Dendritic cell treated with granulocyte-macrophage colony-stimulating factor and Interleukin-4, amounts not matched to agents 40 ng/mL and 50 ng/mL, for 4 days (primary cell): Measurements from ENCODE around the gene ABCG5.

Experiments used
- H3K27ac Mint-ChIP-seq: one replicate; pipeline ENCODE4 v1.8.0; 2022; ENCODE audit warnings: mild to moderate bottlenecking, mixed read lengths
- H3K27me3 Mint-ChIP-seq: one replicate; pipeline ENCODE4 v1.8.0; 2022; ENCODE audit warnings: mild to moderate bottlenecking, mixed read lengths
- H3K36me3 Mint-ChIP-seq: one replicate; pipeline ENCODE4 v1.8.0; 2022; ENCODE audit warnings: low read depth, mixed read lengths
- H3K4me1 Mint-ChIP-seq: one replicate; pipeline ENCODE4 v1.8.0; 2022; ENCODE audit warnings: low read depth, mixed read lengths
- H3K4me3 Mint-ChIP-seq: one replicate; pipeline ENCODE4 v1.8.0; 2022; ENCODE audit warnings: mild to moderate bottlenecking, moderate library complexity, mixed read lengths
- H3K9me3 Mint-ChIP-seq: one replicate; pipeline ENCODE4 v1.8.0; 2022; ENCODE audit warnings: mixed read lengths
- intact Hi-C: fragments of 100-400 bp; cut with micrococcal nuclease; formaldehyde crosslinking; loops from one replicate; pipeline ENCODE4 v1.15.0; 2022

ABCG5 gene

DNA sequence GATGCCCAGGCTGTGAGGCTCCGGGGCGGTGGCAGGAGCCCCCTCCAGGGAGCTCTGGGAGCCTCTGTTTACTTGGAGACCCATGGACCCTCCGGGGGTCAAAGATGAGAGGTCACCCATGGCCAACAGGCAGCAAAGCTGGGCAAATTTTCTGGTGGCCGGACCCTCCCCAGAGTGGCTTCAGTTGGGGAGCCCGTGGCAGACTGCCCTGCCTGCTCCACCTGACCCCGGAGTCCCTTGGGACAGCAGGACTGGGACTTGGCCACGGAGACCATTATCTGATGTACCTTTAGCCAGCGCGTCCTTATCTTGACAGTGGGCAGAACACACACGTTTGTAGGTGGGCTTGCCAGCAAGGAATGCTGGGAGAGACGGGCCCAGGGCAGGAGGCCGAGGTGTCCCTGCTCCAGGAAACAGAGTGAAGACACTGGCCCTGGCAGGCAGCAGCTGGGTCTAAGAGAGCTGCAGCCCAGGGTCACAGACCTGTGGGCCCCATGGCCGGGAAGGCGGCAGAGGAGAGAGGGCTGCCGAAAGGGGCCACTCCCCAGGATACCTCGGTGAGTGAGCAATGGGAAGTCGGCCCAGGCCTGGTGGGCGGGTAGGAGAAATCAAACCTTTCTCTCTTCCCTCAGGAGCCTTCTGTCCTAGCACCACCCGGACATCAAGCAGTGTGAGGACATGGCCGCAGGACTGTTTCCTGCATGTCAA lies at the start of gene ABCG5, which contains the start of gene ABCG8:
Gene ABCG5 (minus strand): TSS at position 280 of the 708 bp plus-strand sequence. CDS start 160 bp downstream, at position 120.
Gene ABCG8 (plus strand): TSS at position 412 of the 708 bp plus-strand sequence. CDS start 83 bp downstream, at position 495.
- no peak within 1 kb of the TSS for H3K4me3 Mint-ChIP-seq
- intact Hi-C loops = no loop called here
- H3K9me3 Mint-ChIP-seq = no peaks in the 10 kb centered on the region
- H3K4me1 Mint-ChIP-seq = no peaks in the 10 kb centered on the region
- no peaks in the 10 kb centered on the region for H3K36me3 Mint-ChIP-seq
- H3K27ac Mint-ChIP-seq = no peak within 1 kb of the TSS
- H3K27me3 Mint-ChIP-seq = peaks cover 7% of the 10 kb centered on the region

DNA sequence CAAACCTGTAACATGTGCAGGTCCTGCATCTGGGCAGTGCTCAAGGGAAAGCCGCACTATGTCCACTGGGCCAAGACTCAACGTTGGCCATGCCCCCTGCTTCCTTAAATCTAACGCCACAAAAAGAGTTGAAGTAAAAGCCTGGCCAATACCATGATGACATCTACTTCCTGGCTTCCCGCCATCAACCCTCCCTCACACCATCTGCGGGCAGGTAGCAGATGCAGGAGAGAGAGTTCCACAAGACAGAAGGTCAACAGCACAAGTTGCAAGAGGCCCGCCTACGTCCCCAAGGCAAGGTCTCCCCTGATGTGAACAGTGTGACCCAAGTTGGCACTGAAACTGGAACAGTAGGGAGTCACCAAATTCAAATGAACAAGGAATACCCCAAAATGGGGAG lies 48.5 kb upstream of the ABCG5 start:
- no peaks in the 10 kb centered on the region for H3K27me3 Mint-ChIP-seq
- no peaks in the 10 kb centered on the region for H3K9me3 Mint-ChIP-seq
- H3K27ac Mint-ChIP-seq = no peak overlapping the region
- peaks cover 68% of the 10 kb centered on the region for H3K36me3 Mint-ChIP-seq
- intact Hi-C loops = no loop called here
- H3K4me3 Mint-ChIP-seq = no peak overlapping the region
- no peaks in the 10 kb centered on the region for H3K4me1 Mint-ChIP-seq

DNA sequence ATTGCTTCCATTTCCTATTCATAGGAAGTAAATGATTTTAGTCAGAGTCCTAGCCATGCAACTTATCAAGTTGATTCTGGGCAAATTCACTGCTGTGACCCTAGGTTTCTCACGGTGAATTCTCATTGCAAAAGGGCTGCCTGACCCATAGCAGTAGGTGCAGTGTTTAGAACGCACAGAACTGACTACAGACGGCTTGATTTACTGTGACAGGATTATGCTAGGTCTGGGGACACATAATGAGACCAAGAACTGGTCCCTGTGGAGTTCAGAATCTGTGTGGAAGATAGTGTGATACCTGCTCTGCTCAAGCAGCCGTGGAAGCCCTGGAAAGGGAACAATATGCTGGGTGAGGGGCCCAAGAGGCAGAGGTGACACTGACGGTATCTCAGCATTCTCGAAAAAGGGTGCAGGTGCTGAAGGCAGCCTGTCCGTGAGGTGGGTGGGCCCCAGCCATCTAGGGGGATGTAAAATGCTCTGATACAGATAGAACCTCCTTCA lies 46.5 kb upstream of the ABCG5 start:
- intact Hi-C loops = no loop called here
- Mint-ChIP-seq H3K9me3 (no peaks in the 10 kb centered on the region), H3K4me1 (no peaks in the 10 kb centered on the region), H3K27me3 (peaks cover 2% of the 10 kb centered on the region), H3K27ac (no peak overlapping the region), H3K36me3 (peaks cover 48% of the 10 kb centered on the region), H3K4me3 (no peak overlapping the region)

DNA sequence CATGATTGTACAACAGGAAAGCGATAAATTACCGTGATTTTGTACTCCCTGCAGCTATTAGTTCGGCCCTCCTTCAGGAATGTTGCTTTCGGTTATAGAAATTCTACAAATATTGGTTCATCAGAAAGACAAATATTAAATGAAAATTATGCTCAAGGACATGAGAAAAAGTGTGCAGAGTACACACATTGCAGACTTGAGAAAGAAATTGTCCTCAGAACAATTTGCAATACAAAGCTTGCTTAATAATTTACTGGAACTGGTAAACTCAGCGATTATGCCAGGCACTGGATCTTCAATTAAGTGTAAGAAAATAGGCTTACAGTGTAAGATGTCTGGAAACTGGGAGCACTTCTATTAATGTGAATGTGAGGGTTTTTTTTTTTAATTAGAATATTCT lies 46.0 kb upstream of the ABCG5 start:
- H3K4me1 Mint-ChIP-seq = no peaks in the 10 kb centered on the region
- no peak overlapping the region for H3K4me3 Mint-ChIP-seq
- intact Hi-C loops = no loop called here
- peaks cover 43% of the 10 kb centered on the region for H3K36me3 Mint-ChIP-seq
- peaks cover 2% of the 10 kb centered on the region for H3K27me3 Mint-ChIP-seq
- H3K27ac Mint-ChIP-seq = no peak overlapping the region
- no peaks in the 10 kb centered on the region for H3K9me3 Mint-ChIP-seq

DNA sequence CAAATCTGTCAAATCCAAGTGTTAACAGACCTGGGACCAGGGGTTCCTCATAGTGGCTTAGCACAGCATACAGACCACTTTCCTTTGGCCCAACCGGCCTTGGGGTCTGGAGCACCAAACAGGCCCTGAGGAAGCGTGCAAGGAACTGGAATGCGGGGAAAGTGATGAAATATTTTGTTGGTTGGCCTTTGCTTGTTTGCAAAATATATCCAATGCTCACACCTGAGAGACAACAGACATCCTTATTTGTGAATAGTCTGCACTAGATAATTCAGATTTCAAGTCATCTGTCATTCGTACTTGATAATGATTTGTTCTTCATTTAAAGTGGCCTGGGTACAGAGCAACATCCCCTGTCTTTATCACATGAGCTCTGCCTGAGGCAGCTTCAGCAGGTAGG lies 43.7 kb upstream of the ABCG5 start:
- Mint-ChIP-seq H3K4me3 (no peak overlapping the region), H3K9me3 (no peaks in the 10 kb centered on the region), H3K36me3 (peaks cover 20% of the 10 kb centered on the region), H3K27ac (no peak overlapping the region), H3K4me1 (peaks cover 4% of the 10 kb centered on the region), H3K27me3 (peaks cover 5% of the 10 kb centered on the region)
- intact Hi-C loops = no loop called here

DNA sequence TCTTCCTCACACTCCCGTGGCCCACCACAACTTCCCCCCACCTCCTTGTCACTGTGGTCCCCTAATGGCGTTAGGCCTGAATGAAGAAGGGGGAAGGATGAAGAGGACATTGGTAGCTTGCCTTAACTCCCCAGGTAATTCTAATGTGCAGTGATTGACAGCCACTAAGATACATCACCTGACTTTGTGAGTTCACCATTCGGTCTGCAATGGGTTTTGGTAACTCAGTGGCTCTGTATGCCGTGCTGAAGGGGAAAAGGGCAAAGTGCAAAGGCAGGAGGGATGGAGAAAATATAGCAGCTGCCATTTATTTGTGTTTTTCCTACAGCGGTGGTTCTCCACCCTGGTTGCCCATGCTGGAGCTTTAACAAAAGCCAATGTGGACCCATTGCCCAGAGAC lies 42.3 kb upstream of the ABCG5 start:
- peaks cover 4% of the 10 kb centered on the region for H3K4me1 Mint-ChIP-seq
- H3K27ac Mint-ChIP-seq = no peak overlapping the region
- H3K9me3 Mint-ChIP-seq = no peaks in the 10 kb centered on the region
- peaks cover 9% of the 10 kb centered on the region for H3K36me3 Mint-ChIP-seq
- no peak overlapping the region for H3K4me3 Mint-ChIP-seq
- peaks cover 5% of the 10 kb centered on the region for H3K27me3 Mint-ChIP-seq
- intact Hi-C loops = no loop called here

DNA sequence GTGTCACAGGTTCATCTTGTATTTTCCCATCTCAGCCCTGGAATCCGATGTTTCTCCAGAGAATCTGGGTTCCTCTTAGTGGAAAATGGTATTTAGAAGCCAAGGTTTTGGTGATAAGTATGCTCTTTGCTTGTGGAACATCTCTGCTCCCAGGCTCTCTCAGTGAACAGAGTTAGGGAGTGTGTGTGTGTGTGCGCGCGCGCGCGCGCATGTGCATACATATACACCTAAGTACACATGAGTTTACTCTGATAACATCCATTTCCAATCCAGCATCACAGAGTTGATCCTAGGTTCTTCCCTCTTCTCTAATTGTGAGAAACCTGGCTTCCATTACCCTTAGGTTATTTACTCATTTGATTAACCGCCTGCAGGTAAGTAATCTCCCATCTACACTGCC lies 41.8 kb upstream of the ABCG5 start:
- H3K36me3 Mint-ChIP-seq = peaks cover 4% of the 10 kb centered on the region
- H3K27me3 Mint-ChIP-seq = peaks cover 5% of the 10 kb centered on the region
- peaks cover 4% of the 10 kb centered on the region for H3K4me1 Mint-ChIP-seq
- no peak overlapping the region for H3K4me3 Mint-ChIP-seq
- no peaks in the 10 kb centered on the region for H3K9me3 Mint-ChIP-seq
- H3K27ac Mint-ChIP-seq = no peak overlapping the region
- intact Hi-C loops = no loop called here

DNA sequence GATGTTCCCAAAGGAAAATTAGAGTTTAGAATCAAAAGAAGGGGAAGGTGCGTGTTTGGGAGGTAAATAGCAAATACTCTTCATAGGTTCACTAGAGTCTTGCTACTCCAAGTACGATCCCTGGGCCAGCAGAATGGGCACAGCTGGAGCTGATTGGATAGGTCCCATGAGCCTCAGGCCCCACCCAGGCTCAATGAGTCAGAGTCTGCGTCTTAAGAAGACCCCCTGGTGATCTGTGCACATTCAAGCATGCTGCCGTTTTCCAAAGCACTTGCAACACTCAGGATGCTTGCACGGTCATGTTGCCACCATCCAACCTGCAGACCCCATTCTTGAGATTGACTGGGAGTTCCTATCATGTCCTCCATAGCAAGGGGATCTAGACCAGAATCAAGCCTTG lies 40.6 kb upstream of the ABCG5 start:
- H3K9me3 Mint-ChIP-seq = no peaks in the 10 kb centered on the region
- no peak overlapping the region for H3K27ac Mint-ChIP-seq
- peaks cover 4% of the 10 kb centered on the region for H3K4me1 Mint-ChIP-seq
- no peaks in the 10 kb centered on the region for H3K36me3 Mint-ChIP-seq
- intact Hi-C loops = no loop called here
- H3K4me3 Mint-ChIP-seq = no peak overlapping the region
- H3K27me3 Mint-ChIP-seq = peaks cover 5% of the 10 kb centered on the region

DNA sequence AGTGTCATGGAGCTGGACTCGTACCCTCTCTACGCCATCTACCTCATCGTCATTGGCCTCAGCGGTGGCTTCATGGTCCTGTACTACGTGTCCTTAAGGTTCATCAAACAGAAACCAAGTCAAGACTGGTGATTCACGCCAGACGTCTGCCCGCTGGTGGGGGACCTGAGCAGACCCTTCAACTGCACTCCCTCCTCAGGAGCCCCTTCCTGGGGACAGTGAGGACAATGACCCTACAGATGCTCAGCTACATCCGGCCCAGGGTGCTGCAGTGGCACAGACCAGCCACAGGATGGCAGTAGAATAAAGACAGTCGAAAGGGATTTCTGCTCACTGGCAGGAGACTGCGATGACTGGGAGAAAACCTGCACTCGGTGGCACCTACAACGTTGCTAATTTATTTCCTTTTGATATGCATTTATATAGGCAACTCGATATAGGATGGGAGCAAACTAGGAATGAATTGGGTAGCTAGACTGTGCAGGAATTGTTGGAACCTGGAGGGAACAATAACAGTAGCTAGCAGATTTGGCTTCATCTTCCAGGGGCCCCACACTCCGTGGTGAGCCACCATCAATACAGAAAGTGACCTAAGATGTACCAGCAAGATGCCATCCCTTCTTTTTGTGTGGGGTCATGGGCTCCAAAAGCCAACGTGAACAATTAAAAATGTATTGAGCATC lies 39.3 kb upstream of the ABCG5 start:
- intact Hi-C loops = no loop called here
- Mint-ChIP-seq H3K4me1 (peaks cover 4% of the 10 kb centered on the region), H3K9me3 (no peaks in the 10 kb centered on the region), H3K27me3 (peaks cover 7% of the 10 kb centered on the region), H3K36me3 (no peaks in the 10 kb centered on the region), H3K4me3 (no peak overlapping the region), H3K27ac (no peak overlapping the region)

DNA sequence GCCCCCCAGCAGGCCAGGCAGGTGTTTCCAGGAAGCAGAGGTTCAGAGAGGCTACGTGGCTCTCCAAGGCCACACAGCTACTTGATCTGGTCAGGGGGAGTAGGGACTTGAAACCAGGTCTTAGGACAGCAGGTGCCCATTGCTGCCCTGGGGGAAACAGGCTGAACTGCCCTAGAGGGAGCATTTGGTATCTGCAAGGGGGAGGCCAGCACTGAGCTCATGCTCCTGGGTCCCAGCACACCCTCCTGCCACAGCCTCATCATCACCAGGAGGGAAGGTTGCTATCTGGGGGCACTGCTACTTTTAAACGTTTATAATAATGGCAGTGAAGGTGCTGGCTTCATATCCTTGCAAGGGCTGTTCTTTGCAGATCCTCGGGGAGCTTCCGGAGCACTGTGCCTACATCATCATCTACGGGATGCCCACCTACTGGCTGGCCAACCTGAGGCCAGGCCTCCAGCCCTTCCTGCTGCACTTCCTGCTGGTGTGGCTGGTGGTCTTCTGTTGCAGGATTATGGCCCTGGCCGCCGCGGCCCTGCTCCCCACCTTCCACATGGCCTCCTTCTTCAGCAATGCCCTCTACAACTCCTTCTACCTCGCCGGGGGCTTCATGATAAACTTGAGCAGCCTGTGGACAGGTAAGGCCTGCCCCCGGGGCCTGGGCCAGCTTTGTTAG lies 36.3 kb upstream of the ABCG5 start:
- Mint-ChIP-seq H3K4me1 (peaks cover 4% of the 10 kb centered on the region), H3K36me3 (no peaks in the 10 kb centered on the region), H3K27me3 (peaks cover 12% of the 10 kb centered on the region), H3K27ac (no peak overlapping the region), H3K4me3 (no peak overlapping the region), H3K9me3 (no peaks in the 10 kb centered on the region)
- intact Hi-C loops = no loop called here

DNA sequence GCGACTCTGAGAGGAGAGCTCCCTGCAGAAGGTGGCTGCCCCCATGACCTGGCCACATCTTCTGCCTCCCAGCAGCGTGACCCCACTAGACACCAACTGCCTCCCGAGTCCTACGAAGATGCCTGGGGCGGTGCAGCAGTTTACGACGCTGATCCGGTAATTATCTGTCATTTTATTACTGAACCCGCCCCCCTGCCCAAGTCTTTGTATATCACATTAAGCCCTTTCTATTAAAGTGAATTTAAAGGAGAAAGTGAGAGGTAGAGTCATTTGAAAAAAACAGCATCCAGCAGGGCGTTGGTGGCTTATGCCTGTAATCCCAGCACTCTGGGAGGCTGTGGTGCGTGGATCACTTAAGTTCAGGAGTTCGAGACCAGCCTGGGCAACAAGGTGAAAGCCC lies 33.5 kb upstream of the ABCG5 start:
- Mint-ChIP-seq H3K4me1 (no peaks in the 10 kb centered on the region), H3K27me3 (peaks cover 27% of the 10 kb centered on the region), H3K27ac (no peak overlapping the region), H3K4me3 (no peak overlapping the region), H3K36me3 (no peaks in the 10 kb centered on the region), H3K9me3 (no peaks in the 10 kb centered on the region)
- intact Hi-C loops = no loop called here

DNA sequence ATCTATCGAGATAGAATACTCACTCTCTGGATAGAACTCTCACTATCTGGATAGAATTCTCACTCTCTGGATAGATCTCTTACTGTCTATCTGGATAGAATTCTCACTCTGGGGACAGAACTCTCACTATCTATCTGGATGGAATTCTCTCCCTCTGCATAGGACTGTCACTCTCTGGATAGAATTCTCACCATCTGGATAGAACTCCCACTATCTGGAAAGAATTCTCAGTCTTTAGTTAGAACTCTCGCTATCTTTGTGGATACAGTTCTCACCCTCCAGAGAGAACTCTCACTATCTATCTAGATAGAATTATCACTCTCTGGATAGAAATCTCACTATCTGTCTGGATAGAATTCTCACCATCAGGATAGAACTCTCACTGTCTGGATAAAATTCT lies 16.7 kb upstream of the ABCG5 start:
- Mint-ChIP-seq H3K4me1 (no peaks in the 10 kb centered on the region), H3K27ac (no peak overlapping the region), H3K36me3 (no peaks in the 10 kb centered on the region), H3K4me3 (no peak overlapping the region), H3K27me3 (peaks cover 23% of the 10 kb centered on the region), H3K9me3 (peaks cover 6% of the 10 kb centered on the region)
- intact Hi-C loops = no loop called here

DNA sequence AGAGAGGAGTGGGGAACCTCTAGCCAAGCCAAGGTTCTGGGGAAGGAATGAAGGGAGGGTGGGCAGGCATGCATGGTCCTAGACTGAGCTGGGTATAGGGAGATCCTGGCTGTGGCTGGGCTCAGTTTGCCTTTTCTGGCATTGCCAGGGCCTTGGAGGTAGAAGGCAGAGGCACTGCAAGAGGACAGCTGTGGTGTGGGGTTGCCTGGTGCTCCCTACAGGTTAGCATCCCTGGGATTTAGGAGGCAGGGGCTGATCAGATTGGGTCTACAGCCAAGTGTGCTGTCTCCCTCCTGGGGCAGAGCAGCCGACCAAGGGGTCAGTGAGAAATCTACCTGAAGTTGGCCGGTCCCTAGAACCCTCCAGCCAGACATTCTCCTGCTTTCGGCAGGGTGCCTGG lies 16.0 kb upstream of the ABCG5 start:
- Mint-ChIP-seq H3K4me3 (no peak overlapping the region), H3K9me3 (peaks cover 6% of the 10 kb centered on the region), H3K4me1 (no peaks in the 10 kb centered on the region), H3K36me3 (no peaks in the 10 kb centered on the region), H3K27me3 (peaks cover 23% of the 10 kb centered on the region), H3K27ac (no peak overlapping the region)
- intact Hi-C loops = no loop called here
